HepG2 (cell line): ENCODE data around the gene TBCE. TPM values are rescaled to one million over a fixed set of nuclear protein-coding genes. Genes with fewer than 3 reads are reported as not detected.
A peak's percentile ranks its signal among the peaks of the same experiment; 100 is the strongest.

ENCODE experiments used
- ATAC-seq: fragments of 200-7000 bp; cut with Tn5 transposase; 3 replicates; pipeline ENCODE4 v1.9.1; 2020; ENCODE audit warnings: mild to moderate bottlenecking, moderate library complexity
- Bru-seq: library from RNA; stranded (reverse); fragments of 400-500 nt; gene quantifications from one replicate; lab custom pipeline; 2021; lab: Mats Ljungman, UMichigan
- BruChase-seq, 2 experiments: library from RNA; stranded (reverse); fragments of 400-500 nt; gene quantifications; one replicate each; lab custom pipeline; 2021; lab: Mats Ljungman, UMichigan
- BruUV-seq: library from RNA; stranded (reverse); fragments of 400-500 nt; replicated peaks from 2 replicates; lab custom pipeline; 2021; lab: Mats Ljungman, UMichigan
- CTCF ChIA-PET: fragments of 300-600 bp; formaldehyde crosslinking; extraction: SDS; loops from one replicate; lab custom pipeline; 2021; ENCODE audit warnings: low total read pairs, inconsistent platforms, low intra/inter-chr PET ratio; lab: Yijun Ruan, JAX
- POLR2A ChIA-PET: fragments of 350-600 bp; sonication (Branson Sonifier 250); formaldehyde crosslinking; loops from one replicate; lab custom pipeline; 2020; ENCODE audit warnings: antibody characterized with exemption, inconsistent platforms; lab: Yijun Ruan, JAX
- DNase-seq: peaks from one replicate; pipeline ENCODE4 v3.0.0-alpha.2; 2015; ENCODE audit warnings: low spot score
- FAIRE-seq: peaks from 3 replicates; lab custom pipeline; 2011; peaks lifted over from hg19 to GRCh38; lab: Jason Lieb, UNC
- H2AFZ ChIP-seq: one replicate; pipeline ENCODE4 v1.6.1; 2011; ENCODE audit warnings: low read length, inconsistent platforms
- H3K27ac ChIP-seq: fragments of 300-600 bp; 3 replicates; pipeline ENCODE4 v1.8.0; 2011; ENCODE audit warnings: mixed run types, mild to moderate bottlenecking, mixed read lengths, low read length, inconsistent platforms; ENCODE audit not compliant: insufficient read depth; ENCODE audit errors: extremely low read length
- H3K27me3 ChIP-seq, 2 experiments: fragments of 200-600 bp in 1 of 2; 2 replicates in 1 of 2; 3 replicates in 1 of 2; pipeline versions ENCODE4 v1.6.0 to v1.8.0; 2011; ENCODE audit warnings: low read length in 2 of 2, mild to moderate bottlenecking in 2 of 2, moderate library complexity in 2 of 2, inconsistent platforms in 1 of 2; ENCODE audit not compliant: insufficient read depth in 2 of 2, control insufficient read depth in 1 of 2
- H3K36me3 ChIP-seq, 2 experiments: fragments of 200-600 bp in 1 of 2; replicated peaks in 1 of 2; 2 replicates in 1 of 2; 3 replicates in 1 of 2; pipeline versions ENCODE4 v1.5.1 to v1.8.0; 2011; ENCODE audit warnings: low read length in 2 of 2, inconsistent platforms in 1 of 2; ENCODE audit not compliant: insufficient read depth in 2 of 2, control insufficient read depth in 1 of 2
- H3K4me1 ChIP-seq: 2 replicates; pipeline ENCODE4 v1.5.1; 2012; ENCODE audit warnings: low read length, inconsistent platforms; ENCODE audit not compliant: insufficient read depth
- H3K4me2 ChIP-seq: 2 replicates; pipeline ENCODE4 v1.6.0; 2011; ENCODE audit warnings: low read depth, low read length, inconsistent platforms
- H3K4me3 ChIP-seq, 3 experiments: fragments of 200-600 bp in 1 of 3; sonication (generic), shearing (Covaris generic) in 1 of 3; replicated peaks in 1 of 3; 2 replicates each; pipeline ENCODE4 v1.5.1; 2011 to 2016; ENCODE audit warnings: low read length in 3 of 3, inconsistent platforms in 2 of 3, low read depth in 2 of 3, mild to moderate bottlenecking in 2 of 3, control low read depth in 1 of 3, mixed read lengths in 1 of 3; ENCODE audit not compliant: insufficient read depth in 1 of 3
- H3K79me2 ChIP-seq: one replicate; pipeline ENCODE4 v1.6.1; 2011; ENCODE audit warnings: low read length, inconsistent platforms; ENCODE audit not compliant: insufficient read depth
- H3K9ac ChIP-seq: 2 replicates; pipeline ENCODE4 v1.6.0; 2011; ENCODE audit warnings: mild to moderate bottlenecking, low read depth, low read length, inconsistent platforms; ENCODE audit not compliant: insufficient read depth
- H3K9me3 ChIP-seq: 2 replicates; pipeline ENCODE4 v1.5.1; 2012; ENCODE audit warnings: mild to moderate bottlenecking, low read length
- H4K20me1 ChIP-seq: 2 replicates; pipeline ENCODE4 v1.6.0; 2011; ENCODE audit warnings: inconsistent platforms, mild to moderate bottlenecking, low read length, moderate library complexity; ENCODE audit not compliant: insufficient read depth
- DMTF1 ChIP-seq: sonication (generic); formaldehyde crosslinking; IDR thresholded peaks from 2 replicates; pipeline ENCODE4 v1.4.0; 2020; ENCODE audit warnings: mild to moderate bottlenecking, missing genetic modification reagents
- GATA4 ChIP-seq: sonication (generic); IDR thresholded peaks from 2 replicates; pipeline ENCODE4 v1.6.1; 2016; ENCODE audit warnings: antibody characterized with exemption, low read depth, borderline replicate concordance
- HOXA5 ChIP-seq: sonication (generic); formaldehyde crosslinking; IDR thresholded peaks from 2 replicates; pipeline ENCODE4 v1.4.0; 2020; ENCODE audit warnings: missing genetic modification reagents
- NR2F2 ChIP-seq: IDR thresholded peaks from 2 replicates; pipeline ENCODE4 v1.6.1; 2012; ENCODE audit warnings: low read depth, inconsistent platforms, borderline replicate concordance
- POGZ ChIP-seq: sonication (generic); formaldehyde crosslinking; IDR thresholded peaks from 2 replicates; pipeline ENCODE4 v1.4.0; 2020; ENCODE audit warnings: mild to moderate bottlenecking, missing genetic modification reagents
- TBP ChIP-seq: sonication (generic); formaldehyde crosslinking; IDR thresholded peaks from 2 replicates; pipeline ENCODE4 v1.5.0; 2020; ENCODE audit warnings: missing genetic modification reagents
- ZMYM3 ChIP-seq: sonication (generic); formaldehyde crosslinking; IDR thresholded peaks from 2 replicates; pipeline ENCODE4 v1.5.1; 2020; ENCODE audit warnings: mild to moderate bottlenecking, missing genetic modification reagents
- ZNF280B ChIP-seq: sonication (generic); formaldehyde crosslinking; IDR thresholded peaks from 2 replicates; pipeline ENCODE4 v1.5.0; 2020; ENCODE audit warnings: missing genetic modification reagents, mild to moderate bottlenecking, borderline replicate concordance
- ZSCAN29 ChIP-seq: sonication (generic); formaldehyde crosslinking; conservative IDR thresholded peaks from 2 replicates; pipeline ENCODE4 v1.4.0; 2020; ENCODE audit warnings: mild to moderate bottlenecking, missing genetic modification reagents
- WGBS: methylation state at CpG from one replicate; pipeline ENCODE4 v1.1.6; 2017; ENCODE audit warnings: low lambda C conversion rate; 5-methylcytosine and 5-hydroxymethylcytosine counted together
- in situ Hi-C: cut with HindIII; loops from 2 replicates; pipeline ENCODE4 v1.10.0; 2017; ENCODE audit warnings: low pct_unique_long_range_greater_than_20kb; ENCODE audit not compliant: extremely low pct_ligation_motif_present
- intact Hi-C: fragments of 100-400 bp; cut with micrococcal nuclease; formaldehyde crosslinking; loops from one replicate; pipeline ENCODE4 v1.10.0; 2022; ENCODE audit not compliant: unreplicated experiment
- long read RNA-seq, 2 experiments: library from RNA in 1 of 2; library from polyadenylated mRNA in 1 of 2; stranded (forward) in 1 of 2; unstranded in 1 of 2; transcript quantifications; one replicate each; pipeline ENCODE4 v2.0.0, GENCODE V29; 2019 to 2022
- polyA minus RNA-seq, 3 experiments: library from RNA; depleted of rRNA, polyadenylated mRNA; stranded (reverse); fragments of >200 nt; gene quantifications; 2 replicates each; pipeline ENCODE4 v1.2.3, GENCODE V29; 2011; ENCODE audit warnings: low replicate concordance in 1 of 3
- polyA plus RNA-seq, 8 experiments: library from polyadenylated mRNA; depleted of rRNA in 3 of 8; stranded (reverse) in 7 of 8; unstranded in 1 of 8; fragments of >200 nt; fragmentation: Illumina TruSeq in 4 of 8; extraction: Trizol in 4 of 8; gene quantifications; 2 replicates each; pipeline versions ENCODE4 v1.2.1 to v1.2.3, GENCODE V29; 2011 to 2016; ENCODE audit warnings: low read depth in 4 of 8, missing spikeins in 1 of 8, mixed read lengths in 1 of 8; ENCODE audit not compliant: insufficient read depth in 1 of 8
- total RNA-seq, 5 experiments: library from RNA; depleted of rRNA; stranded (reverse); fragments of >200 nt; fragmentation: Illumina TruSeq; extraction: Trizol; gene quantifications; 2 replicates each; pipeline ENCODE4 v1.2.3, GENCODE V29; 2016; ENCODE audit warnings: low read depth in 1 of 5
- TF ChIP-seq, protein P1 (sequence below): sonication (generic); formaldehyde crosslinking; IDR thresholded peaks from 2 replicates; pipeline ENCODE4 v1.4.0; 2020; ENCODE audit warnings: missing genetic modification reagents

TBCE gene
- total RNA-seq (2016; rRNA removed; fragmentation: Illumina TruSeq; extraction: Trizol) (25.6 and 33.0 TPM in 2 replicates), polyA plus RNA-seq (2011; rRNA removed) (24.4 and 31.1 TPM in 2 replicates), polyA minus RNA-seq (2011; rRNA and poly(A)+ RNA removed; ENCODE audit: low replicate concordance) (9.1 and 14.9 TPM in 2 replicates), Bru-seq, nascent RNA (percentile 65 among the genes with signal in this experiment), BruChase-seq, experiment 1, labeled RNA remaining after a 6-hour chase (percentile 47 among the genes with signal in this experiment), BruChase-seq, experiment 2, labeled RNA remaining after a 2-hour chase (percentile 45 among the genes with signal in this experiment)
- total RNA-seq (2016; cell fraction: cytosol; rRNA removed; fragmentation: Illumina TruSeq; extraction: Trizol; ENCODE audit: low read depth): 14.7 and 15.8 TPM in 2 replicates
- 26.3 and 39.6 TPM in 2 replicates for total RNA-seq (2016; cell fraction: insoluble cytoplasmic fraction; rRNA removed; fragmentation: Illumina TruSeq; extraction: Trizol)
- total RNA-seq (2016; cell fraction: membrane; rRNA removed; fragmentation: Illumina TruSeq; extraction: Trizol): 11.4 and 12.5 TPM in 2 replicates
- 21.0 and 25.5 TPM in 2 replicates for total RNA-seq (2016; cell fraction: nucleus; rRNA removed; fragmentation: Illumina TruSeq; extraction: Trizol)
- polyA plus RNA-seq (2011; cell fraction: cytosol; rRNA removed): 15.6 and 21.0 TPM in 2 replicates
- polyA plus RNA-seq (2011; cell fraction: nucleus; rRNA removed): 26.3 and 27.5 TPM in 2 replicates
- 35.3 and 48.1 TPM in 2 replicates for polyA plus RNA-seq (2012)
- 5.5 and 5.9 TPM in 2 replicates for polyA plus RNA-seq (2016; cell fraction: cytosol; fragmentation: Illumina TruSeq; extraction: Trizol; ENCODE audit: low read depth)
- polyA plus RNA-seq (2016; cell fraction: insoluble cytoplasmic fraction; fragmentation: Illumina TruSeq; extraction: Trizol; ENCODE audit: low read depth): 33.2 and 36.2 TPM in 2 replicates
- 7.0 and 7.4 TPM in 2 replicates for polyA plus RNA-seq (2016; cell fraction: membrane; fragmentation: Illumina TruSeq; extraction: Trizol; ENCODE audit: low read depth)
- 60.6 and 63.9 TPM in 2 replicates for polyA plus RNA-seq (2016; cell fraction: nucleus; fragmentation: Illumina TruSeq; extraction: Trizol; ENCODE audit: insufficient read depth, low read depth)
- polyA minus RNA-seq (2011; cell fraction: cytosol; rRNA and poly(A)+ RNA removed): 13.1 and 16.3 TPM in 2 replicates
- 44.9 and 47.3 TPM in 2 replicates for polyA minus RNA-seq (2011; cell fraction: nucleus; rRNA and poly(A)+ RNA removed)
- long read RNA-seq, experiment 1, full-length matches to known transcripts: 23 of 33 reads
- long read RNA-seq, experiment 1, partial matches to known transcripts: 3 of 33 reads
- long read RNA-seq, experiment 1, other reads (novel, unspliced or antisense): 7 of 33 reads
- long read RNA-seq, experiment 2, full-length matches to known transcripts: 26 of 42 reads
- long read RNA-seq, experiment 2, partial matches to known transcripts: 9 of 42 reads
- long read RNA-seq, experiment 2, other reads (novel, unspliced or antisense): 7 of 42 reads

DNA sequence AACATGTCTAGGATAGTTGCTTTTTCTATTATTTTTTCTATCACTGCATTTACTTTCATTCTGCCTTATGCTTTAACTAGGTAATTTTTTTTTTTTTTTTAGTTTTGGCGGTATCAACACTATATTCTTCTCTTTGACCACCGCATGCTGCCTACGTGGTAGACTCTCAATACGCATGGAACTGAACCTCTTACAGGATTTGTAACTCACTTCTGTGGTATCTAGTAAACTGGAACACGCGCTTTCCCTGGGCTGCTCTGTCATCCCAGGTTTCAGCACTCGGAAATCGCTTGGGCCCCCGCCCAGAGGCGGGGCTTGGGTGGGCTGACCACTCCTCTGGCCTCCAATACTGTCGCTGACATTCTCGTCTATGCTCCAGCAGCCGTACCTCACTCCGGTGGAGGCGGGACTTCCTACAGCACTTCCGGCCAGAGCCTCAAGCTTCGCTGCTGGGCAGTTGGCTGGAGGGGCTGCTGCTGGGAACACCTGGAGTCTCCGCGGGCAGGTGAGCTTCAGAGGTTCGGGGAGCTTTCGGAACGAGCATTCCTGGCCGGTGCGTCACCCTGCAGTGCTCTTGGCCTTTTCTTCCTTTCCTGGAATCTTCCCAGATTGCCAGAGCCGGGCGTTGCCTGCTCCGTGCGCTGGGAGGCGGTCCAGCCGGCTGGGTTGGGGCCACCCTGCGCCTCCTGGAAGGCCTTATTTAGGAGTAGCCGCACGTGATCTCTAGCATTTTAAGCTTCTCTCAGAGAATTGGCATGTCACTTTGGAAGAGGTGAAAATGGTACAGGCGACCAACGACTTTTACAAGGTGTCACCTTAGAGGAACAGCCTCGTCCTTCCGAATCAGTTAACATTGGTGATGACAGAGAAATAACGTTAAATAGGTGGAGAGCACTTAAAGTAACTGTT lies at the start of gene TBCE:
Gene TBCE, plus strand, starts transcription at position 428 of the 909 bp plus-strand sequence. CDS start 12,623 bp downstream, outside the sequence.
- Histone ChIP-seq H2AFZ (peak within 1 kb of the TSS; percentile 74), H3K4me3 (peak within 1 kb of the TSS; percentile 84 to 97 (median 97)), H3K27me3 (no peaks in the 10 kb centered on the region; a peak in 1 of 5 replicates), H4K20me1 (no peaks in the 10 kb centered on the region), H3K9me3 (no peaks in the 10 kb centered on the region), H3K36me3 (peaks cover 0 to 5% of the 10 kb centered on the region in 2 experiments; a peak in 2 of 5 replicates), H3K4me1 (peaks cover 35% of the 10 kb centered on the region), H3K9ac (peak within 1 kb of the TSS; percentile 89), H3K27ac (peak within 1 kb of the TSS; percentile 78), H3K4me2 (peak within 1 kb of the TSS; percentile 92), H3K79me2 (peaks cover 31% of the 10 kb centered on the region)
- intact Hi-C loops (loop anchor here (1.0 to 2.0 kb wide), 2 partner anchors 36 to 48 kb away; no protein-coding TSS in a partner anchor), in situ Hi-C loops (no loop called here)
- peak; percentile 96 for DNase-seq
- TSS peak; percentile 81 for BruUV-seq
- ChIA-PET CTCF (no interaction called here), POLR2A (interaction anchor here (0.7 to 2.0 kb wide), 15 partner anchors 9 to 238 kb away, joined by 3 to 25 read pairs (median 5); partner anchors contain the start of genes ARID4B, B3GALNT2, GGPS1 and TOMM20)
- under 1% methylated on average over 22 of the region's 38 CpGs for WGBS
- peak; percentile 98 for FAIRE-seq
- ATAC-seq: peak; percentile 100
- TF ChIP-seq DMTF1: no peak
- TF ChIP-seq NR2F2: peak; percentile 37; the same call in 1 of the 2 replicates
- TF ChIP-seq, protein P1, sequence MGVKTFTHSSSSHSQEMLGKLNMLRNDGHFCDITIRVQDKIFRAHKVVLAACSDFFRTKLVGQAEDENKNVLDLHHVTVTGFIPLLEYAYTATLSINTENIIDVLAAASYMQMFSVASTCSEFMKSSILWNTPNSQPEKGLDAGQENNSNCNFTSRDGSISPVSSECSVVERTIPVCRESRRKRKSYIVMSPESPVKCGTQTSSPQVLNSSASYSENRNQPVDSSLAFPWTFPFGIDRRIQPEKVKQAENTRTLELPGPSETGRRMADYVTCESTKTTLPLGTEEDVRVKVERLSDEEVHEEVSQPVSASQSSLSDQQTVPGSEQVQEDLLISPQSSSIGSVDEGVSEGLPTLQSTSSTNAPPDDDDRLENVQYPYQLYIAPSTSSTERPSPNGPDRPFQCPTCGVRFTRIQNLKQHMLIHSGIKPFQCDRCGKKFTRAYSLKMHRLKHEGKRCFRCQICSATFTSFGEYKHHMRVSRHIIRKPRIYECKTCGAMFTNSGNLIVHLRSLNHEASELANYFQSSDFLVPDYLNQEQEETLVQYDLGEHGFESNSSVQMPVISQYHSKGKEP (CRISPR knock-in tag): no peak
- peak; percentile 75 for TF ChIP-seq POGZ (CRISPR knock-in tag)
- TF ChIP-seq GATA4: peak; percentile 42; the same call in 1 of the 2 replicates
- no peak for TF ChIP-seq TBP (CRISPR knock-in tag)
- TF ChIP-seq ZSCAN29: no peak
- TF ChIP-seq HOXA5 (CRISPR knock-in tag): peak; percentile 45; the same call in 1 of the 2 replicates
- no peak for TF ChIP-seq ZMYM3
- 0 out of 2 replicates have a peak, but pooled peaks have one; percentile 12 for TF ChIP-seq ZNF280B (CRISPR knock-in tag)
